DMS53 (cell line): Measurements from ENCODE around the gene PALS1.
"Not testable (repeated sequence)": the region's sequence is repeated elsewhere in the genome, so short reads cannot be mapped to it uniquely, and the experiment has no call there.

Experiments
- DNase-seq: peaks from one replicate; lab custom pipeline; 2025; lab: John Stamatoyannopoulos, UW

Gene PALS1

DNA sequence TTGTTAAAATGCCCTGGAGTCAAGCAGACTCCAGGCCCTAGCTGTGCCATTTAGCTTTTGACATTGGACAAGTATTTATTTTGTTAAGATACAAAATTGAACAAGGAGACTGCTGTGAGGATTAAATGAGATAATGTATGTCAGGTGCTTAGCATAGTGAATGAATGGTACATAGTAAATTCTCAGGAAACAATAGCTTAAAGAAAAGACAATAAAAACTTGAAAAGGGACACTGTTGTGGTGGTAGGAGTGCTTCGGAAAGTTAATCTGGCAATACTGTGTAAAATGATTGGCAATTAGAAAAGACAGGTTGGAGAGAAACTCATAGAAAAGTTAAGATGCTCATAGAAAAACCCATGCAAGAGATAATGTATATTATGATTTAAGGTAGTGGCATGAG lies 19.7 kb downstream of the PALS1 start:
- DNase-seq: no peak

DNA sequence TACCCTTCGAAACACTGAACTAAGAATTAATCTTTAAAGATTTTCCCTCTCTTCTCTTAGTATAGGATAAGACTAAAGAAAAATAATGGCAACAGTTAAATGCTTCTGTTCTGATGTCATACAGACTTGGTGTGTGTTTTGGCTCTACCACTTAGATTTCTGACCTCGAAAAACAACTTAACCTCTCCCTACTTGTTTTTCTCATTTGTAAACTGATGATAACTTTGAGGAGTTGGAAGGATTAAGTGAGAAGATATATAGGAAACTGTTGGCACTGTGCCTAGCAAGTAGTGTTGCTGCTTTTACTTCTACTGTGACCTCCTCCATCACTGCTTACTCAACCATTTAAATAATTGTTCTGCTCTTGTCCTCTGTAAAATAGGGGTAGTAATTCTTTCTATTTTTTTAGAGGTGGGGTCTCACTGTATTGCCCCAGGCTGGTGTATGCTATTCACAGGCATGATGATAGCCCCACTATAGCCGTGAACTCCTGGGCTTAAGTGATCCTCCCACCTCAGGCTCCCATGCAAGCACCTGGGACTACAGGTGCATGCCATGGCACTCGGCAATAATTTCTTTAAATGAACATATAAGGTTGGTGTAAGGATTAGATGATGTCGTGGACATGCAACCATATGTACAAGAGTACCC lies 22.4 kb downstream of the PALS1 start:
- no peak for DNase-seq

DNA sequence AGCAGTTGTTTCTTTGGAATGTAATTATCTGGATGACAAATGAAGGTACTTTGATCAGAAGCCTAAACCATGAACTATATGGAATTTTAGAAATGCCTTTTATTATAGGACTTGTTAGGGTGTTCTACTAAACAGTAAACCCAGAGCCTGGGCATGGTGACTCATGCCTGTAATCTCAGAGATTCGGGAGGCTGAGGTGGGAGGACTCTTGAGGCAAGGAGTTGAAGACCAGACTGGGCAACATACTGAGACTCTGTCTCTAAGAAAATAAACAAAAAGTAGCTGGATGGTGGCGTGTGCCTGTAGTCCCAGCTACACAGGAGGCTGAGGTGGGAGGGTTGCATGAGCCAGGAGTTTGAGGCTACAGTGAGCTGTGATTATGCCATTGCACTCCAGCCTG lies 23.9 kb downstream of the PALS1 start:
- no peak for DNase-seq

DNA sequence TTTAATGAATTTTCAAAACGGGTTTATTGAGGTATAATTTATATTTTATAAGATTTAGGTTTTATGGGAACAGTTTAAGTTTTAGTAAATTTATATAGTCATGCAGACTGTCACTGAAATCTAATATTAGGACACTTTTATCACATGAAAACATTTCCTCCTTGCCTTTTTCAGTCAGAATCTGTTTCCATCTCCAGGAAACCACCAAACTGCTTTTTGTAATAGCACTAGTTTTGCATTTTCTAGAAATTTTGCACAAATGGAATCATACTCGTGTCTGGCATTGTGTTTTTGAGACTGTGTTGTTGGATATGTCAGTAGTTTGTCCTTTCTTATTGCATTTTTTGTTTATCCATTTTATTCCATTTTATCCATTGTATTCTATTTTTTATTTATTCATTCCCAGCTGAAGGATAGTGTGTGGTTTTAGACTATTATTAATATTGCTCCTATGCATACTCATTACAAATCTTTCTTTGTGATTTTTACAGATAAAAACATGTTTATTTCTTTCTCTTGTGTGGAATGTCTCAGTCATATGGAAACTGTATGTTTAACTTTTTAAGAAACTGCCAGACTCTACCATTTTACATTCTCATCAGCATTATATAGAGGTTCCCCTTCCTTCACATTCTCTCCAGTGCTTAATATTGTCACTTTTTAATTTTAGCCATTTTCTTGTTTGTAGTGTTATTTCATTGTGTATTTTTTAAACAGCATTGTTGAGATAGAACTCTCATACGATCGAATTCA lies 26.5 kb downstream of the PALS1 start:
- DNase-seq: no peak

DNA sequence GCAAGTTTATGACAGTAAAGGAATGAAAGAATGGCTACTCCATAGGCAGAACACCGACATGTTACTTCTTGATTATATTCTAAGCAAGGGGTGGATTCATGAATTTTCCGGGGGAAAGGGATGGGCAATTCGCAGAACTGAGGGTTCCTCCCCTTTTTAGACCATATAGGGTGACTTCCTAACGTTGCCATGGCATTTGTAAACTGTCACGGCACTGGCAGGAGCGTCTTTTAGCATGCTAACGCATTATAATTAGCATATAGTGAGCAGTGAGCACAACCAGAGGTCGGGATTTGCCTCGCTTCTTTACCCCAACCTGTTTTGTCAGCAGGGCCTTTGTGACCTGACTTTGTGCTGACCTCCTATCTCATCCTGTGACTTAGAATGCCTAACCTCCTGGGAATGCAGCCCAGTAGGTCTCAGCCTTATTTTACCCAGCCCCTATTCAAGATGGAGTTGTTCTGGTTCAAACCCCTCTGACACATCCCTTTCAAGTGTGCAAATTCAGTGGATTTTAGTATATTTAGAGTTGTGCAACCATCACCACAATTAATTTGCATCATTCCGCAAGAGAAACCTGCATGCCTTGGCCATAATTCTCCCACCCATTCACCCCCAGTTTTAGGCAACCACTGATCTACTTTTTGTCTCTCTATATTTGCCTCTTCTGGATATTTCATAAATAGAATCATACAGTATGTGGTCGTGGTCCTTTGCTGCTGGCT lies 27.4 kb downstream of the PALS1 start:
- DNase-seq: no peak

DNA sequence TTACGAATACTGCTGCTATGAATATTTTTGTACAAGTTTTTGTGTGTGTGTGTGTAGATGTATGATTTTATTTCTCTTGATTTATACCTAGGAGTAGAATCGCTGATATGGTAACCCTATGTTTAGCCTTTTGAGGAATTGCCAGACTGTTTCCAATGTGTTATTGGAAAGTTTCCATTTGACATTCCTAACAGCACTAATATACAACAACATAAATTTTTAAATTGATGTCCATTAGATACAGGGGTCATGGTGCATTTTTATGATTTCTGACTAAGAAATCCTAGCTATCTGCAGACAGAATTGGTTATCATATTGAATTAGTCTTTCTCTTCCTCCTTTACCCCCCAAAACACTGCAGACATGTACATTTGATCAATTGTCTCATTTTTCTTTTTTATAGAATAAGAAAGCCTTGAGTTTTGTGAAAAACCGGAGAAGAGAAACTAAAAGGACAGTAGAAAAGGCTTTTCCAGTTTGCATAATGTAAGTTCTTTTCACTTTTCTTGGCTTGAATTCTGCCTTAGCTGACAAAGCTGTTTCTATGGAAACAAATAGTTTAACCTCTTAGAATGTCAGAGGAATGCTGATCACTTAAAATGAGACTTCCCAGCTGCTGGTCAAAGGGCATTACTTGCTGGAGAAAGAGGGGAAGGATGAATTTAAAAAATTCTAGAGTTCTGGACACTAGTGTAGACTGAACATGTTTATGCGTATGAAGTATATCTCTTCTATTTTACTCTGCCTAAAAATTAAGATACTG lies 28.2 kb downstream of the PALS1 start:
- no peak for DNase-seq

DNA sequence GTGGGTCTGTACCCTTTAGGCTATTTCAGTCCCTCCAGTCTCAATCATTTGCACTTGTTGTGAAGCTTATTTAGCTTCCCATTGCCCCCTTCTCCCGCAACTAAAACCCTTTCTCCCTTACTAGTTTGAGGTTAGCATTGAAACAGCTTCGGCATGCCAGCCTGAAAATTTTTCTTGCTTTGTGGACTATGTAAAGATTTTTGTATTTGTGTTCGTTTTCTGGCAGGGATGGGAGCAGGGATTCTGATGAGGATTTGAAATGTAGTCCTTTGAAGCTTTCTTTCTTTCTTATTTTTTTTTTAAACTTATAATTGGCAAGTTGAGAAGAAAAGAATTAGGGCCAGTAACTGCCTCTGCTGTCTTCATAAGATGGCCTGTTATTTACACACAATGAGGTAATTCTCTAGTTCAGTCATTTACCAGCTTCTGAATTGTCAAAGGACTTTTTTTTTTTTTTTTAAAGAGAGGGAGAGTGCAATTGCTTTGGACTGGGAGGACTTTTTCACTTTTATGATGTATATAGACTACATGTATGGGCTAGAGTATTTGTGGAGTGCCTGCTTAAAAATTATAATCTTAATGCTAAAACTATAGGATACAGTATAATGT lies 29.0 kb downstream of the PALS1 start:
- DNase-seq: no peak

DNA sequence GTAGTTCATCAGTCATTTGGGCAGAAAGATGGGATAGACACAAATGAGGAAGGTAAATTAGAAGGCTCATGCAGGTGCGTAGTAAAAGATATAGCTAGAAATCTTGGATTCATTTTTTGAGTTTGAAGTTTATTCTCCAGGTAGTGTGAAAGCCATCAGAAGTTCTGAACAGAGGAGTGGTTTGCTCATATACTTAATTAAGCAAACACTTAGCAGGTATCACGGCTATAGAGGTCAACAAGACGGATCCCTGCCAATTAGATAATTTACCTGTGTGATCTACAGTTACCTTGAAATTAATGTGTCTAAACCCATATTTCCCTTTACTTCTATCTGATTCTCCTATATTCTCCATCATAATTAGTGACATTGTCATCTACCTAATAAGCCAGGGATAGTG lies 29.7 kb downstream of the PALS1 start:
- DNase-seq: no peak

DNA sequence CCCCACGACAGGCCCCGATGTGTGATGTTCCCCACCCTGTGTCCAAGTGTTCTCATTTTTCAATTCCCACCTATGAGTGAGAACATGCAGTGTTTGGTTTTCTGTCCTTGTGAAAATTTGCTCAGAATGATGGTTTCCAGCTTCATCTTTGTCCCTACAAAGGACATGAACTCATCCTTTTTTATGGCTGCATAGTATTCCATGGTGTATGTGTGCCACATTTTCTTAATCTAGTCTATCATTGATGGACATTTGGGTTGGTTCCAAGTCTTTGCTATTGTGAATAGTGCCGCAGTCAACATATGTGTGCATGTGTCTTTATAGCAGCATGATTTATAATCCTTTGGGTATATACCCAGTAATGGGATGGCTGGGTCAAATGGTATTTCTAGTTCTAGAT lies 32.0 kb downstream of the PALS1 start:
- not testable (repeated sequence) for DNase-seq

DNA sequence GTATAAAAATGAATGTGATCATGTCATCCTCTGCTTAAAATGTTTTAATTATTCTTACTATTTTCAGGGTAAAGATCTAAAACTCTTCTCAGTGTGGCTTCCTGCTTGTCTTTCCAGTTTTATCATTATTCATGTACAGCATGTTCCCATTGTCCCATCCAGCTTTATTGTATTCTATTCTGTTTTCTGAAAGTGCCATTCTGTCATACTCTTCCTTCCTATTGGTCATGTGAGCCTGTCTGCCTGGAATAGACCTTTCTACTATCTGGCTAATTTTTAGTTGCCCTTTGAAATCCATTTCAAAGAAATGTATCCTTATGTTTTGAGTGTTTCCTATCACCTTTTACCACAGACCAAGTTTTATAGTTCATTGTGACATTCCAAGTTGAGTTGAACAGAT lies 34.9 kb downstream of the PALS1 start:
- DNase-seq: no peak

DNA sequence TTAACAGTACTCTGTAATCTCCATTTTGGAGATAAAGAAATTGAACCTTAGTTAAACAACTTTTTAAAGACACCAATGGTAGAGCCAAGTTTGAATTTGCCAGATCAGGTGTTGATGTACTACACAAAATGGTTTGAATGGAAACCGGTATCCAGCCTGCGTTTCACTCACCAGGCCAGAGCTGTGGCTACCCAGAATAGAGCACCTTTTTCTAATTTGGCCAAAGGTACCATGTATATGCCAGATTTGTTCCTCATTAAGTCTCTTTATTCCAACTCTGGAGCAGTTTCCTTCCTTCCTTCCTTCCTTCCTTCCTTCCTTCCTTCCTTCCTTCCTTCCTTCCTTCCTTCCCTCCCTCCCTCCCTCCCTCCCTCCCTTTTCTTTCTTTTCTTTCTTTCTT lies 39.3 kb downstream of the PALS1 start:
- DNase-seq: no peak

DNA sequence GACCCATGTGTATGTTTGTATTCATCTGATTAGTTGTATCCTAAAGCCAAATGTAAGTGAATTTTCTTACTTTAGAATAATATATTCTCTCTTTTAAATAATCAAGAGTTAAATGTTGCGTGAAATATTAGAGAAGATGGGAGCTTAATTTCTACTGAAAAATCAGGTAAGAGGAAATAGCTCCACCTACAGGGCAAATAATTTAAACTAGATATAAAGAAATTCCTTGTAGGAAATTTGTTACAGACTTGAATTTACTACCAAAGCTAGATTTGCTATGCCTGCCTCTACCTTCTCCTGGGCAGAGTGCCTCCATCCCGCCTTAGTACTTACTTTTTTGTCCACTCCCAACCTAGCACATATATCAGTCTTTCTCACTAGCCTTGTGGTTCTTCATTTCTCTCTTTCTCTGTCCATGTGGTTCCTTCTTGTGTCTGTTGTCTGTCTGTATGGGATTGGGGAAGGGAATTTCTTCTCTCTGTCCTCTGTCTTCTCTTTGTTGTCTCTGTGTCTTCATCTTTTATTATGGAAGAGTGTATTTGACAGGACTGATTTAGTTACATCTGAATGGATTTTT lies 44.7 kb downstream of the PALS1 start:
- peak; percentile 52 for DNase-seq
